ENCODE results near the gene KCTD6.

The KCTD6 gene

DNA sequence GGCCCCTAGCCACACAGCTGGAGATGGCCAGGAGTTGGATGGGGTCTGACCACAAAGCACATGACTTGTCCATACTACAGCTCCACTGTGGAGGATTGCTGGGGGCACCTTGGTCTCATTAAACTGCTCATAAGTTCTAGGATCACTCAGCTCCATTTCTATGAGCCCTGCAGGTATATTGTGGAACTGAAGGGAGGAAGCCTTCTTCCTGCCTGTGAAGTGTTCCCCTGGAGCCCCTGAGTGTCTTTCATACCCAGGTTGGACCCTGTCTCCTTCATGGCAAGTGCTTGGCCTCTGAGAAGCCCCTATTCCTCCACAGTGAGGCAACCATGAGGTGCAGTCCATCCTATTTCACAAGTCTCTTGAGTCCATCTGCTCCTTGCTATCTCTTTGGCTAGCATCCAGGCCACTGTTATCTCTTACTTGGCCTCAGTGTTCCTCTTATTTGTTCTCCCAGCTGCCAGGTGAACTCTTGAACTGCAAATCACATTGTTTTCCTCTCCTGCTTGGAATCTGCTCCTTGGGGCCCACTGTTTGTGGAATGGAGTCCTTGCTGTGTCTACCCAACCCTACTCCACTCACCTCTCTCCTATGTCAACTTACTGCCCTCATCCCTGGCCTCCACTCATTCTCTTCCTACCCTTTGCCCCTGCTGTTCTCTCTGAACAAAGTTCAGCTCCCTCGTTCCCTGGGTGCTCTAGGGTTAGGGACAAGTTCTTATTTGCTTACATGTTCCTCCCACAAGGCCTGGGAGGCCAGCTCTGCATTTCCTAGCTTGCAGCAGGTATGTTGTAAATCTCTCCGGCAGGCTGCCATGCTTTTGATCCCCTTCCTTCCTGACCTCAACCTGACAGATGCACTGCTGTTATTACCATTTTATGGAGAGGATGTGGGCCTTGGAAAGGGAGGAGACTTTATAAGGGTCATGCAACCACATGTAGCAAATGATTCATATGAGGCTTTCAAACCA lies 43.9 kb downstream of the KCTD6 start:
- no peaks in the 10 kb centered on the region for H4K20me1 ChIP-seq (ENCODE audit: insufficient read depth, low read length)
- TF ChIP-seq EZH2 (IDR thresholded peaks at IDR 0.05; ENCODE audit: borderline replicate concordance, low read length), result no peak
- TF ChIP-seq, protein P1, sequence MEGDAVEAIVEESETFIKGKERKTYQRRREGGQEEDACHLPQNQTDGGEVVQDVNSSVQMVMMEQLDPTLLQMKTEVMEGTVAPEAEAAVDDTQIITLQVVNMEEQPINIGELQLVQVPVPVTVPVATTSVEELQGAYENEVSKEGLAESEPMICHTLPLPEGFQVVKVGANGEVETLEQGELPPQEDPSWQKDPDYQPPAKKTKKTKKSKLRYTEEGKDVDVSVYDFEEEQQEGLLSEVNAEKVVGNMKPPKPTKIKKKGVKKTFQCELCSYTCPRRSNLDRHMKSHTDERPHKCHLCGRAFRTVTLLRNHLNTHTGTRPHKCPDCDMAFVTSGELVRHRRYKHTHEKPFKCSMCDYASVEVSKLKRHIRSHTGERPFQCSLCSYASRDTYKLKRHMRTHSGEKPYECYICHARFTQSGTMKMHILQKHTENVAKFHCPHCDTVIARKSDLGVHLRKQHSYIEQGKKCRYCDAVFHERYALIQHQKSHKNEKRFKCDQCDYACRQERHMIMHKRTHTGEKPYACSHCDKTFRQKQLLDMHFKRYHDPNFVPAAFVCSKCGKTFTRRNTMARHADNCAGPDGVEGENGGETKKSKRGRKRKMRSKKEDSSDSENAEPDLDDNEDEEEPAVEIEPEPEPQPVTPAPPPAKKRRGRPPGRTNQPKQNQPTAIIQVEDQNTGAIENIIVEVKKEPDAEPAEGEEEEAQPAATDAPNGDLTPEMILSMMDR (IDR thresholded peaks at IDR 0.05; ENCODE audit: low read length), result no peak
- H3K4me3 ChIP-seq (ENCODE audit: low read depth, low read length, poor library complexity, severe bottlenecking), result no peak overlapping the region
- no peaks in the 10 kb centered on the region for H3K9me3 ChIP-seq (ENCODE audit: low read length)
- H3K4me2 ChIP-seq (ENCODE audit: low read length), result no peak overlapping the region
- 0 out of 2 replicates have a peak, but pooled peaks cover 2% of the 10 kb centered on the region for H3K27me3 ChIP-seq (ENCODE audit: insufficient read depth, low read length)
- no peaks in the 10 kb centered on the region for H3K36me3 ChIP-seq (ENCODE audit: insufficient read depth, low read length)
- no peak overlapping the region for H3K9ac ChIP-seq (ENCODE audit: low read length)
- no peak overlapping the region for H3K27ac ChIP-seq (ENCODE audit: low read depth, low read length, poor library complexity, severe bottlenecking)
- no peak overlapping the region for H2AFZ ChIP-seq (ENCODE audit: low read length)
- H3K9me2 ChIP-seq (ENCODE audit: low read depth, low read length), result no peaks in the 10 kb centered on the region
- peaks cover 4% of the 10 kb centered on the region for H3K4me1 ChIP-seq (ENCODE audit: insufficient read depth, low read length, severe bottlenecking)
- no peaks in the 10 kb centered on the region for H3K79me2 ChIP-seq (ENCODE audit: insufficient read depth, low read length)
- no peaks in the 10 kb centered on the region for H3F3A ChIP-seq (ENCODE audit: insufficient read depth, low read length)

- Histone ChIP-seq H3K27ac (ENCODE audit: low read depth, low read length, poor library complexity, severe bottlenecking) (no peak within 1 kb of the TSS), H2AFZ (ENCODE audit: low read length) (no peak within 1 kb of the TSS), H3F3A (ENCODE audit: insufficient read depth, low read length) (no peaks in the 10 kb centered on the region), H3K79me2 (ENCODE audit: insufficient read depth, low read length) (no peaks in the 10 kb centered on the region), H3K4me3 (ENCODE audit: low read depth, low read length, poor library complexity, severe bottlenecking) (no peak within 1 kb of the TSS), H3K27me3 (ENCODE audit: insufficient read depth, low read length) (no peaks in the 10 kb centered on the region), H3K9me2 (ENCODE audit: low read depth, low read length) (no peaks in the 10 kb centered on the region), H3K9ac (ENCODE audit: low read length) (no peak within 1 kb of the TSS), H3K4me1 (ENCODE audit: insufficient read depth, low read length, severe bottlenecking) (peaks cover 4% of the 10 kb centered on the region), H3K9me3 (ENCODE audit: low read length) (no peaks in the 10 kb centered on the region), H3K36me3 (ENCODE audit: insufficient read depth, low read length) (no peaks in the 10 kb centered on the region), H4K20me1 (ENCODE audit: insufficient read depth, low read length) (no peaks in the 10 kb centered on the region), H3K4me2 (ENCODE audit: low read length) (no peak within 1 kb of the TSS)
- TF ChIP-seq EZH2 (IDR thresholded peaks at IDR 0.05; ENCODE audit: borderline replicate concordance, low read length), result no peak
- TF ChIP-seq, protein P1 (IDR thresholded peaks at IDR 0.05; ENCODE audit: low read length), result no peak
Measured at GRCh38 chr3:58536501-58537411, 44.9 kb downstream of the KCTD6 start, which contains the start of gene ACOX2. ACOX2 (minus strand) TSS chr3:58537190; CDS start chr3:58535106, 2,084 bp downstream.

GRCh38 chr3:58537412-58538301 lies 45.8 kb downstream of the KCTD6 start:
- H3K36me3 ChIP-seq (ENCODE audit: insufficient read depth, low read length), result no peaks in the 10 kb centered on the region
- H3K9me2 ChIP-seq (ENCODE audit: low read depth, low read length), result no peaks in the 10 kb centered on the region
- no peaks in the 10 kb centered on the region for H3K9me3 ChIP-seq (ENCODE audit: low read length)
- no peaks in the 10 kb centered on the region for H3F3A ChIP-seq (ENCODE audit: insufficient read depth, low read length)
- H4K20me1 ChIP-seq (ENCODE audit: insufficient read depth, low read length), result no peaks in the 10 kb centered on the region
- no peak overlapping the region for H3K9ac ChIP-seq (ENCODE audit: low read length)
- no peaks in the 10 kb centered on the region for H3K79me2 ChIP-seq (ENCODE audit: insufficient read depth, low read length)
- no peaks in the 10 kb centered on the region for H3K27me3 ChIP-seq (ENCODE audit: insufficient read depth, low read length)
- no peak overlapping the region for H3K4me3 ChIP-seq (ENCODE audit: low read depth, low read length, poor library complexity, severe bottlenecking)
- no peak overlapping the region for H2AFZ ChIP-seq (ENCODE audit: low read length)
- TF ChIP-seq, protein P1 (IDR thresholded peaks at IDR 0.05; ENCODE audit: low read length), result no peak
- no peak for TF ChIP-seq EZH2 (IDR thresholded peaks at IDR 0.05; ENCODE audit: borderline replicate concordance, low read length)
- H3K27ac ChIP-seq (ENCODE audit: low read depth, low read length, poor library complexity, severe bottlenecking), result no peak overlapping the region
- no peak overlapping the region for H3K4me2 ChIP-seq (ENCODE audit: low read length)
- peaks cover 4% of the 10 kb centered on the region for H3K4me1 ChIP-seq (ENCODE audit: insufficient read depth, low read length, severe bottlenecking)
